ENCODE data around the gene LAGE3.

LAGE3 gene

DNA sequence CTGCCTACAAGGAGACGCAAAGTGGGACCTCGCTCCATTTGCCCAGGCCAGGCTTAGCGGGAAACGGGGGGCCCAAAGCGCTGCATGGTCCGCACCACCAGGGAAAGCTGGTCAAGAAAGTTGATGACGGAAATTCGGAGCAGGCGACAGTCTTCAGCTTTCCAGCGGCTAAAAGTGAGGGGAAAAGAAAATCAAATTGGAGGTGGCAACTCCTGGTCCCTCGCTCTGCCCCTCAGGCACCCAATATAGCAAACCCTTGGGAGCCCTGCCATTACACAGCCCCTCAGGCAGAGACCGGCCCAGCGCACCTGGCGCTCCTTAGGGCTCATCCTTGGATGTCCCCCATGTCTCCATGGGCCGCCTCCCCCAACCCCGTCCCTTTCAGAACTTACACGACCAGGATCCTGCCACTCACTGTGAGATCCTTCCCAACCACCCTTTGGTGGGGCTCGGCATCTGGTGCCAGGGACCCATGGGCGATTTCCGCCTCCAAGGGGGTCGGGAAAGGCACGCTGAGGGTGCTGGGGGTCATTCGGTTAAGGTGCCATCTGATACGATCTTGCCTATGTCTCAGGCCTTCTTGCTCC, 1.1 kb downstream of the LAGE3 start:
- no peak for DNase-seq (ENCODE audit: low read depth)

DNA sequence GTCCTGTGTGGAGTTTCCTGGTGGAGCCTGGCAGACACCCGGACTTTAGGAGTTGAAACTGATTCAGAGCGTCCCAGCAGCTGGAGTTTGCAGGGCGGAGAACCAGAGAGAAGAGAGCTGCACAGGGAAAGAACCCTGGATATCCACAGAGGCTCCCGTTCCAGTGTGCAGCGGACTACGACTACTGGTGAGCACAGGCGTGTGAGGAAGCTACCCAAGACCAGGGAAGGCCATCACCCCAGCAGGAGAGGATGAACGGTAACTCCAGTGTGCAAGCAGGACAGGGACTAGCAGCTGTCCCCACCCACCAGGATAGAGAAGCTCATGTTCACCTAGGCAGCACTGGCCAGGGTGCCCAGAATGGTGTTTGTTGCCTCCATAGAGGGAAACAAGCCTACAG, 2.3 kb downstream of the LAGE3 start:
- no peak for DNase-seq (ENCODE audit: low read depth)

DNA sequence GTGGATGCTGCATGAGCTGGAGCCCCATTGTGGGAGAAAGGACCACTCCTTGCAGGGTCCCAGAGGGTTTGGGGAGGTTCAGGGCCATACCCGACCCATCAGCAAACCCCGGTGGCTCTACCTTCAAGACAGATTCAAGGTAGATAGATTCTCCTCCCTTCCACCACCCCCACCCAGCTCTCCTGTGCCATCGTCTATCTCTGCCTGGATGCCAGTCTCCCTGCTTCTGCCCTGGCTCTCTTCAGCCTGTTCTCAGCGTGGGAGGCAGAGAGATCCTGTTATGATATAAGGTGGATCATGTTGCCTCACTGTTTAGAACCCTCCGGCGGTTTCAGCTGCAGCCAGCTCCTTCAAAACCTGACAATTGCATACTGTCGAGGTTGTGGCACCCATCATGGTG, 5.4 kb downstream of the LAGE3 start:
- DNase-seq (ENCODE audit: low read depth), result no peak

DNA sequence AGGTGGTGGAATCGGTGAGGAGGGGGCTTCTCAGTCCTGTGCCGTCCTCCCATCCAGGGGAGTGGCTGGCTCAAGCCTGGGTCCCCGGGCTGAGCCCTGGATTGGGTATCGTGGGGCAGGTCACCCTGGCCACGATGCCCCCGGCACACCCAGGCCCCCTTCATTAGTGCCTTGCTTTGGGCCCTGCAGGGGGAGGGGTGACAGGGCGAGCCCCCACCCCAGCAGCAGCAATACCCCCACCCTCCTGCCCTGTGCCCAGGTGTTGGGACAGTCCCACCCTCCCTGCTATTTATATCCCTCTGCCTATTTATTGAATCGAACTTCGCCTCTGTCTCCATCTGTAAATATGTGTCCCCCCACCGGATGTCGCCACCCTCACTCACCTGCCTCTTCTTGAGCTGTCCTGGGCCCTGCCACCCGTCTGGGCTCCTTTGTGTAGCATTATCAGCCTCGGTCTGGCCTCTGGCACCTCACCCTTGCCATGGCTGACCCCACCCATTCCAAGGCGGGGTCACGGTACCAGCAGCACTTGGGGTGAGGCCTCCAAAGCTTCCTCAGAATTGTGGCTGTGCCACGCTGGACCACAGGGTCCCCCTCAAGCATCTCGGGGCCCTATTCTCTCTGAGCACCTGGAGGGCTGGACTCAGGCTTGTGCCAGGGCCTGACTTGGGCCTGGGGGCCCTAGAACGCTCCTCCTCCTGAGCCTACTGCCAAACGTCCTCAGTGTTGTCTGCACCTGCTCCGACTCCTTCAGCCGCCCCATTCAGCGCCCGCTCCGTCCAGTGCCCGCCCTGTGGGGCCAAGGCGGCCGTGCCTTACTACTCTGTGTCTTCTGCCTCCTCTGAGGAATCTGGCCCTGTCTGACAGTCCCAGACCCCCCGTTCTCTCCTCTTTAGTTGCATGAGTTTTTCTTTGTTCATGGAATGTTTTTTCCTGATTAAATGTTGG, 6.1 kb downstream of the LAGE3 start:
- no peak for DNase-seq (ENCODE audit: low read depth)

DNA sequence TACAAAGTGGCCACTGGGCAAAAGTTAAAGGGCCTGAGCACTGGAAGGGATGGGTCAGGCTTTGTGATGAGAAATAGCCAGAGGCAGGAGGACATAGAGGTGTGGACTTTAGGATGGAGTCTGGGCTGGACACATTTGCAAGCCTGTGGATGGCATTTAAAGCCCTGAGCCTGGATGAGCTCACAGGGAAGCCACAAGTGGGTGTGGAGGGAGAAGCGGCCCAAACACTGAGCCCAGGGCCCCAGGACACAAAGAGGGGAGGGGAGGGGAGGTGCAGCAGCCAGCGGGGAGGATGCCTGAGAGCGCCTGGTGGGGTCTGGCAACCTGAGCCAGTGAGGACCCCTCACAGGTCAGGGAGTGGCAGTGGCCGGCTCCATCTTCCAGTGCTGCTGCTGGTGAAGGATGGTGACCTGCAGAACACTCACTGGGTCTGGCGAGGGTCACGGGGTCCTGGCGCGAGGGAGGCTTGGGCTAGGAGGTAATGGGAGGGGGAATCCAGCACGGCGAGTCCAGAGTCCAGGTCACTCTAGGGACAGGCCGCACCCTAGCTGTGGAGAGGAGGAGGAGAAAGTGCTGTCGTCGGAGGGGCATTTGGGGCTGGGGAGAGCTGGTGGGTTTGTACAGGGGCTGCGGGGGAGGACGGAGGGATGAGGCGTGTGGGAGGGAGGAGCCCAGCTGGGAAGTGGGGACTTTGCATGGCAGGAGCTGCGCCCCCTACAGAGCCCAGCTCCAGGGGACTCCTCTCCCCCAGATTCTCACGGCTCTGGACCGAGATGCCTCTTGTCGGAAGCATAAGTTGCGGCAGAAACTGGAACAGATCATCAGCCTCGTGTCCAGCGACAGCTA, 7.0 kb downstream of the LAGE3 start:
- DNase-seq (ENCODE audit: low read depth), result no peak

DNA sequence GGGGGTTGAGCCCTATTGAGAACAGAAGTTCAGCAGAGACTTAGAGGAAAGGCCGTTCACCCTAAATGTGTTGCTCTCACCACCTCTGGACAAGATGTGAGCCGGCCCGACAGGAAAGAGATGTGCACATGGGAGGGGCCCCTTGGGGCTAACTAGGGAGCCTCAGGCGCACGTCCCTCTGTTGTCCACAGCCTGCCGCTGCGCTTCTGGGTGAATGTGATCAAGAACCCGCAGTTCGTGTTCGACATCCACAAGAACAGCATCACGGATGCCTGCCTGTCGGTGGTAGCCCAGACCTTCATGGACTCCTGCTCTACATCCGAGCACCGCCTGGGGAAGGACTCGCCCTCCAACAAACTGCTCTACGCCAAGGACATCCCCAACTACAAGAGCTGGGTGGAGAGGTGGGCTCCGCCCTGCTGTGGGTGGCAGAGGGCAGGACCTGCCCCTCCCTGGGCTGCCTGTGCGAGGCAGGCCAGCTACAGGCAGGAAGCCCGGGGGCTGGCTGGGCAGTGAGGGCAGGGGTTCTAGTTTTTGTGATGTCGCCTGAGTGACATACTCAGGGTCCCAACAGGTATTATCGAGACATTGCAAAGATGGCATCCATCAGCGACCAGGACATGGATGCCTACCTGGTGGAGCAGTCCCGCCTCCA, 8.0 kb downstream of the LAGE3 start:
- DNase-seq (ENCODE audit: low read depth), result no peak

DNA sequence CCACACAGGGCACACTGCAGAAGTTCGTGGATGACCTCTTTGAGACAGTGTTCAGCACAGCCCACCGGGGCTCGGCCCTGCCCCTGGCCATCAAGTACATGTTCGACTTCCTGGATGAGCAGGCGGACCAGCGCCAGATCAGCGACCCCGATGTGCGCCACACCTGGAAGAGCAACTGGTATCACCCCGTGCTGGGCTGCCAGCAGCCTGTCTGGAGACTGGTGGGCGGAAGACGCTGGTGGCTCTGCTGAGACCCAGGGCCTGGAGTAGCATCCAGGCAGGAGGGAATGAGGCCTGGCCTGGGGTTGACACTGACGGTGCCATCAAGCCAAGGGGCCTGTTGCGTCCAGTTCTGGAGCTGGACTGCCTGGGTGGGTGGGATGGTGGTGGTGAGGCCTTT, 8.6 kb downstream of the LAGE3 start:
- no peak for DNase-seq (ENCODE audit: low read depth)

DNA sequence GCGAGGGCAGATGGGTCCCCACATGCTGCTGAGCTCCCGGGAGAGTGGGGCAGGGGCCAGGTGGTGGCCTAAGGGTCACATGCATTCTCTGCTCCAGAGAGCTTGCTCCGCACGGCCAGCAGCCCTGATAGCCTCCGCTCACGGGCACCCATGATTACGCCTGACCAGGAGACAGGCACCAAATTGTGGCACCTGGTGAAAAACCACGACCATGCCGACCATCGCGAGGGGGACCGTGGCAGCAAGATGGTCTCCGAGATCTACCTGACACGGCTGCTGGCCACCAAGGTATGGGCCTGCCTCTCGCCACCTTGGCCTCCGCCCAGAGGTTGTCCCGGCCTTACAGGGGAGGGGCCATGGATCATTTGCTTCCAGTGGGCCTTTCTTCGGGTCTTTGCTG, 9.2 kb downstream of the LAGE3 start:
- DNase-seq (ENCODE audit: low read depth), result no peak

DNA sequence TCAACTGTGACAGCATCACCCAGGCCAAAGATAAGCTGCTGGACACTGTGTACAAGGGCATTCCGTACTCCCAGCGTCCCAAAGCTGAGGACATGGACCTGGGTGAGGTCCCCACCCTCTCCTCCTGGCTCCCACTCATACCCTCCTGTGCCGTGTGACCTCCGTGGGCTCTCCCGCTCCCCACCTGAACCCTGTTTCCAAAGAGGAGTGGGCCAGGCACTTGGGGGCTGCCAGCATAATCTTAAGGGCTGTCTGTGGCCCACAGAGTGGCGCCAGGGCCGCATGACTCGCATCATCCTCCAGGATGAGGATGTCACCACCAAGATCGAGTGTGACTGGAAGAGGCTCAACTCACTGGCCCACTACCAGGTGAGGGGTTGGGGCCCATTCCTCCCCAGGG, 10.0 kb downstream of the LAGE3 start:
- no peak for DNase-seq (ENCODE audit: low read depth)

DNA sequence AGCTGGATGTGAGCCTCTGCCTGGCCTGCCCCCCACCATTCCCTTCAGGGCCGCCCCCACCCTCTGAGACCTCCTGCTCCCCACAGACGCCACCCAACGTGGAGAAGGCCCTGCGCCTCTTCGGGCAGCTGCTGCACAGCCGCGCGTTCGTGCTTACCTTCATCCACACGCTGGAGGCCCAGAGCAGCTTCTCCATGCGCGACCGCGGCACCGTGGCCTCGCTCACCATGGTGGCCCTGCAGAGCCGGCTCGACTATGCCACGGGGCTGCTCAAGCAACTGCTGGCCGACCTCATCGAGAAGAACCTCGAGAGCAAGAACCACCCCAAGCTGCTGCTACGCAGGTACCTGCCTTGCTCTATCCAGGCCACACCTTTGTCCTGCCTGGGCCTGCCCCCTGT, 10.9 kb downstream of the LAGE3 start:
- no peak for DNase-seq (ENCODE audit: low read depth)

DNA sequence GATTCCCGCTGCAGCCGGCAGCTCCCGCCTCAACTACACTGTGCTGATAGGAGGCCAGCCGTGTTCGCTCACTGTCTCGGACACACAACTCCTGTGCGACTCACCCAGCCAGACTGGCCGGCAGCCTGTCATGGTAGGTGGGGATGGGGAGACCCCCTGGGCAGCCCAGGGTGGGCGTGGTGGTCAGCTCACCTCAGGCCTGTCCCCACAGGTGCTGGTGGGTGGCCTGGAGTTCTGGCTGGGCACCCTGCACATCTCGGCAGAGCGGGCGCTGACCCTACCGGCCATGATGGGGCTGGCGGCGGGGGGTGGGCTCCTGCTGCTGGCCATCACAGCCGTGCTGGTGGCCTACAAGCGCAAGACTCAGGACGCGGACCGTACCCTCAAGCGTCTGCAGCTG, 11.5 kb downstream of the LAGE3 start:
- no peak for DNase-seq (ENCODE audit: low read depth)

DNA sequence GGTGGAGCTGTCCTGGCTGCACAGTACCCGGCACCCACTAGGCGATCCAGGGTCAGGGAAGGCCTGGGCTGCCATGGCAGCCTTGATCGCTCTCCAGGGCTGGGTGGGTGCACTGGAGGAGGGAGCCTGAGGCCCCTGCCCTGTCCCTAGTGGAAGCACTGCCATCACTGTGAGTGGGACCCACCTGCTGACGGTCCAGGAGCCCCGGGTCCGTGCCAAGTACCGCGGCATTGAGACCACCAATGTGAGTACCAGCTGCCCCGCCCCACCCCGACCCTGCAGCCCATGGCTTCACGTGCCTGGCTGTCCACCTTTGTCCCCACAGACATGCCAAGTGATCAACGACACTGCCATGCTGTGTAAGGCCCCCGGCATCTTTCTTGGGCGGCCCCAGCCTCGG, 12.2 kb downstream of the LAGE3 start:
- DNase-seq (ENCODE audit: low read depth), result no peak

DNA sequence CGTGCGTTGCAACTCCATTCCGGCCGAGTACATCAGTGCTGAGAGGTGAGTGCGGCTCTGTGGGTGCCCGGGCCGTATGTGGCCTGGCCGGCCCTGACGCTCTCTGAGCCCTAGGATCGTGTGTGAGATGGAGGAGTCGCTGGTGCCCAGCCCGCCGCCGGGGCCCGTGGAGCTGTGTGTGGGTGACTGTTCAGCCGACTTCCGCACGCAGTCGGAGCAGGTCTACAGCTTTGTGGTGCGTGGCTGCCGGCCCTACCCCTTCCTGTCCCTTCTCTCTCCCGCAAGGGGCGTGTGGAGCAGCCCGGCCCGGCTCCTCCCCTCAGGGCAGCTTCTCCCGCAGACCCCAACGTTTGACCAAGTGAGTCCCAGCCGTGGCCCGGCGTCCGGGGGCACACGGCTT, 13.0 kb downstream of the LAGE3 start:
- no peak for DNase-seq (ENCODE audit: low read depth)

DNA sequence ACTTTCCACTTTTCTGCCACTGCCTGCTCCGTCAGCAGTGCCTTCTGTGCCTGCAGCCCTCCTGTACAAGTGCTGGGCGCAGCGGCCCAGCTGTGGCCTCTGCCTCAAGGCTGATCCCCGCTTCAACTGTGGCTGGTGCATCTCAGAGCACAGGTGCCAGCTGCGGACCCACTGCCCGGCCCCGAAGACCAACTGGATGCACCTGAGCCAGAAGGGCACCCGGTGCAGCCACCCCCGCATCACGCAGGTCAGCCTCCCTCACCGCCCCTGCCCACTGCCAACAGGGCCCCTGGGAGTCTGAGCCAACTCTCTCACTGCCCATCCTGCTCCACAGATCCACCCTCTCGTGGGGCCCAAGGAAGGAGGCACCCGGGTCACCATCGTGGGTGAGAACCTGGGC, 13.5 kb downstream of the LAGE3 start:
- DNase-seq (ENCODE audit: low read depth), result no peak

DNA sequence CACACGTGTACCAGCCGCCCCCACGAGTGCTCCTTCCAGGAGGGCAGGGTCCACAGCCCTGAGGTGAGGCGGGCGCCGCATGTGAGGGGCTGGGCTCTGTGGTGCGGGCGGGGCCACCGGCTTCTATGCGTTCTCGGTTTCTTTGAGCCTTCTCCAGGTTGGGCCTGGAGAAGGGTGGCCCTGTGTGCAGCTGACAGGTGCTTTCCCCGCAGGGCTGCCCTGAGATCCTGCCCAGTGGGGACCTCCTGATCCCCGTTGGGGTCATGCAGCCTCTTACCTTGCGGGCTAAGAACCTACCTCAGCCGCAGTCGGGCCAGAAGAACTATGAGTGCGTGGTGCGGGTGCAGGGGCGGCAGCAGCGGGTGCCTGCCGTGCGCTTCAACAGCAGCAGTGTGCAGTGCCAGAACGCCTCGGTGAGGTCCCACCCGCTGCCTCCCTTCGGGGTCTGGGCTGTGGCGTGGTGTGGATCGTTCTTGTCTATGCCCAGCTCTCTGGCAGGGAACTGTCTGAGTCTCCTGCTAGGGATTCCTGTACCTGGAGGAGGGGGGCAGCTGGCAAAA, 14.2 kb downstream of the LAGE3 start:
- DNase-seq (ENCODE audit: low read depth), result no peak

DNA sequence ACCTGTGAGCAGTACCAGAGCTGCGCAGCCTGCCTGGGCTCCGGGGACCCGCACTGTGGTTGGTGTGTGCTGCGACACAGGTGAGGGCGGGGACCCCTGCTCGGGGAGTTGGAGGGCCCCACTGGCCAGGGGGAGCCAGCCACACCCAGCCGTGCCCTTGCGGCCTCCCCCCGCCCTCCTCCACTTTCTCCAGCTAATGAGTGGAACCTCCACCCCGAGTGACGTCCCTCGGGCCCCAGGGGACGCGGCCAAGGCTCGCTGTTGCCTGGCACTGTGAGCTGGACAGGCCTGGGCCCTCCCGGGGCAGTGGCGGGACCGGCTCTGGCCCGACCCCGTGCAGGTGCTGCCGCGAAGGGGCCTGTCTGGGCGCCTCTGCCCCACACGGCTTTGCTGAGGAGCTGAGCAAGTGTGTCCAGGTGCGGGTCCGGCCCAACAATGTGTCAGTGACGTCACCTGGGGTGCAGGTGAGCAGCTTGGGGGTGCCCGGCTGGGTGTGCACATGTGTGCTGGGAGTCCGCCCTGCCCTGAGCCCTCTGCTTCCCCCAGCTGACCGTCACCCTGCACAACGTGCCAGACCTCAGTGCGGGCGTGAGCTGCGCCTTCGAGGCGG, 15.4 kb downstream of the LAGE3 start:
- DNase-seq (ENCODE audit: low read depth), result no peak

DNA sequence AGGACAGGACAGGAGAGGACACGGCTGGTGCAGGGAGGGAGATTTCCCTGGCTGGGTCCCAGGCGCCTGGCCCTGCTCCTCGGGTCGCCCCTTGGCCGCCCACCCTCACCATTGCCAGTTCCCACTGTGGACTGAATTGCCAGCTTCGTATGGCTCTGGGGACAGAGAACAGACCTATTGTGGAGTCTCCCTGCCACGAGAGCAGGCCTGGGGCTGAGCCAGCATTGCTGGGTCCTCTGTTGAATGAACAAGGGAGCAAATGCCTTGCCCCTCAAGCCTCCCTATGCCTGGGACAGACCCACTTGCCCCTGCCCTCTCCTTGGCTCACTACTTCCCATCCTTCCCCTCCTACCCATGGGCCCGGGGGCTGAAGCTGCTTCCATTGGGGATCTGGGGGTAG, 16.7 kb downstream of the LAGE3 start:
- DNase-seq (ENCODE audit: low read depth), result no peak

DNA sequence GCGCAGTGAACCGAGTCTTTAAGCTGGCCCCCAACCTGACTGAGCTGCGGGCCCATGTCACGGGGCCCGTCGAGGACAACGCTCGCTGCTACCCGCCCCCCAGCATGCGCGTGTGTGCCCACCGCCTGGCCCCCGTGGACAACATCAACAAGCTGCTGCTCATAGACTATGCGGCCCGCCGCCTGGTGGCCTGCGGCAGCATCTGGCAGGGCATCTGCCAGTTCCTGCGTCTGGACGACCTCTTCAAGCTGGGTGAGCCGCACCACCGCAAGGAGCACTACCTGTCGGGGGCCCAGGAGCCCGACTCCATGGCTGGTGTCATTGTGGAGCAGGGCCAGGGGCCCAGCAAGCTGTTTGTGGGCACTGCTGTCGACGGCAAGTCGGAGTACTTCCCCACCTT, 18.8 kb downstream of the LAGE3 start:
- no peak for DNase-seq (ENCODE audit: low read depth)

DNA sequence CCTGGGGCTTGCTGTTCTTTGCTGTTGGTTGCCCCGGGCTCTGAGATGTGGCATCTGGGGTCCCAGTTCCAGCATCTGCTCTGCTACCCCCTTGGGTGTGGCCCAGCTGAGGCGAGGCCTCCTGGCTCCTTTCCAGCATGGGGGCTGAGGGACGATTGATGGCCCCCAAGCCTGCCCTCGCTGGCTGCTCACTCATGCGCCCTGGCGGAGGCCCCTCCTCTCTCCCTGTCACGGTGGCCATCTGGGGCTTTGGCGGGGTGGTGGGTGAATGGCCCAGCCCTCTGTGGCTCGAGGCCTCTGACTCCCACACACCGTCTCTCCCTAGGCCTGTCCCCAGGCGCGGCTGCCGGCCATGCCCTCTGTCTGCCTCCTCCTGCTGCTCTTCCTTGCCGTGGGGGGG, 19.2 kb downstream of the LAGE3 start:
- DNase-seq (ENCODE audit: low read depth), result no peak

DNA sequence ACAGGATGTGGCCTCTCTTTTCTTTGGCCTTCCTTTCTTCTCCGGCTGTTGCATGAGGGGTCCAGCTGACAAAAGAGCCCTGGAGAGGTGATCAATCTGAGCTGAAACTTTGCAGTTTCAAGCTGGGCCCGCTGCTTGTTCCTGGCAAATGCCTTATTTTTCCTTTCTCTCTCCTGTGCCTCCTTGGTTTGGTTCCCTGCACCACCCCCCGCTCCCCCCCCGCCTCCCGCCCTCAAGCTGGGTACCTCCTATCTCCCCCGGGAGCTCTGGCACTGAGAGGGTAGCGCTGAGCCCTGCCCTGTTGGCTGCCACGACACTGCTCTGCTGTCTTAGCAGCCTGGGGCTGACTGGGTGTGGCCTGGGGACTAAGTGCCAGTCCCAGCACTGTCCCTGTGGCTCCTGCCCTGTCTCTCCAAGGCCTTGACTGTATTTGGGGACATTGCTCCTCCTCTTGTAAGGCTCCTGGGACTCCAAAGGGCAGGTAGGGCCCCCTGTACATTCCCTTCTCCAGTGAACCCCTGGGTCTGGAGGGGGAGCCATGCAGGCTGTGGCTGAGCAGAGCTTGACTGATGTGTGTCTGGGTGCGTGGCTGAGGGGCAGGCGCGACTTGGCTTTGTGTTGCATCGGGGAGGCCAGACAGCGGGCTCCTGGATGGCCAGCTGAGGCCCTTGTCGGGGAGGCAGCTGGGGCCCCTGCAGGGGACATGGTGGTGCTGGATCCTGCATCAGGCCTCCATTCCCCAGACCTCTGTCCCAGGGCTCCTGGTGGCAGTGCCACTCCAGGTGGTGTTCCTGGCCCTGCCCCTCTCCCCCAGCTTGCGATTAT, 19.9 kb downstream of the LAGE3 start:
- DNase-seq (ENCODE audit: low read depth), result no peak
